COLO829 (cell line): ENCODE data around the gene CMTM3.

Source experiments
- DNase-seq: peaks from one replicate; pipeline ENCODE4 v3.0.0; 2012; ENCODE audit warnings: low spot score

Gene CMTM3

DNA sequence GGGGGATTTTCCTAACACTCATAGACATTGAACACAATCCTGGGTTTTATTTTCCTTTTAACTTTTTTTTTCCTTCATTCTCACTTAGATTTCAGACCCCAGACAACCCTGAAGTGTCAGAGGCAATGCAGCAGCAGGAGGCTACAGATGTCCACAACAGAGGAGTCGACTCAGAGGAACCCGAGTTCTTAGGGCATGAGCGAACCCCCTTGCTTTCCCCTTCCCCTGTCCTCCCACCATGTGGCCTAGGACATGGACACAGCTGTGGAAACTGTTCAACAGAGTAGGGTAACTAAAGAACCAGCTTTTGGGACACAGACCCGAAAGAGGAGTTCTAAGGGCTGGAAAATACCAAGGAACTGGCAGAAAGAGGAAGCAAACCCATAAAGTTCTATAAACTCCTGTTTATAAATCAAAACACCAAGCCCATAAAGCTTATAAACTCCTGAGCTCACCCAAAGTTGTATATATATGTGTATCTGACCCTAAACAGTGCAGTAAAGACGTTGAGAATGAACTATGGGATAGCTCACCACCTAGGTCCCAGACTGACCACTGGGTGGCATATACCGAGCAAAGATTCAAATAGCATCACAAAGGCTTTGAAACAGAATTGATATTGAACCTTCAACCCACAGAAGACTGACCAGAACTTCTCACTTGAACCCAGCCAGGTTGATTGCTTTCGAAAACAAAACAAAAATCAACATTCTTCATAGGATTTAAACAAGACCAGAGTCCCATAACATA, 58.1 kb downstream of the CMTM3 start:
- DNase-seq: peak; percentile 14
